HG03342 (cell line): ENCODE measurements around the gene DNAJB9.
"Not testable (repeated sequence)": the region's sequence is repeated elsewhere in the genome, so short reads cannot be mapped to it uniquely, and the experiment has no call there.

Experiments used
- ATAC-seq: cut with Tn5 transposase; IDR thresholded peaks from one replicate; pipeline ENCODE4 v1.9.1; 2021; ENCODE audit warnings: mild to moderate bottlenecking, moderate library complexity; ENCODE audit not compliant: unreplicated experiment

DNAJB9 gene

GRCh38 chr7:108569381-108570145, at the start of gene DNAJB9, which contains the start of gene THAP5:
Gene DNAJB9 (plus strand): TSS chr7:108569874. CDS start chr7:108571727, 1,853 bp downstream.
Gene THAP5 (minus strand): TSS chr7:108569706. CDS start chr7:108569569, 137 bp downstream.
- peak; percentile 94 for ATAC-seq

GRCh38 chr7:108522780-108523179, 46.9 kb upstream of the DNAJB9 start:
- ATAC-seq, result no peak

GRCh38 chr7:108525327-108525984, 44.2 kb upstream of the DNAJB9 start:
- ATAC-seq, result peak; percentile 37

GRCh38 chr7:108525985-108526767, 43.5 kb upstream of the DNAJB9 start, which contains the start of gene PNPLA8:
Gene PNPLA8 (minus strand): TSS chr7:108526135. CDS start chr7:108515491, 10,644 bp downstream.
- peak; percentile 94 for ATAC-seq

GRCh38 chr7:108526768-108527017, 43.0 kb upstream of the DNAJB9 start:
- ATAC-seq, result no peak

- no peak for ATAC-seq
These were observed 41.4 kb upstream of the DNAJB9 start for GRCh38 chr7:108528183-108528712.

- ATAC-seq, result no peak
These were observed 40.3 kb upstream of the DNAJB9 start for GRCh38 chr7:108529341-108529740.

- ATAC-seq, result no peak
These were observed 36.0 kb upstream of the DNAJB9 start for GRCh38 chr7:108533712-108534111.

- ATAC-seq, result no peak
These were observed 34.4 kb upstream of the DNAJB9 start for GRCh38 chr7:108535257-108535656.

- no peak for ATAC-seq
These were observed 33.9 kb upstream of the DNAJB9 start for GRCh38 chr7:108535744-108536143.

GRCh38 chr7:108537229-108537628, 32.4 kb upstream of the DNAJB9 start:
- no peak for ATAC-seq

GRCh38 chr7:108538236-108538635, 31.4 kb upstream of the DNAJB9 start:
- ATAC-seq, result not testable (repeated sequence)

GRCh38 chr7:108538685-108539084, 31.0 kb upstream of the DNAJB9 start:
- ATAC-seq, result not testable (repeated sequence)

- ATAC-seq, result no peak
These were observed 28.2 kb upstream of the DNAJB9 start for GRCh38 chr7:108541478-108541877.

GRCh38 chr7:108548141-108548896, 21.4 kb upstream of the DNAJB9 start:
- ATAC-seq, result not testable (repeated sequence)

GRCh38 chr7:108556665-108557064, 13.0 kb upstream of the DNAJB9 start:
- not testable (repeated sequence) for ATAC-seq

- ATAC-seq, result no peak
These were observed 12.5 kb upstream of the DNAJB9 start for GRCh38 chr7:108557191-108557590.

- ATAC-seq, result no peak
These were observed 12.1 kb upstream of the DNAJB9 start for GRCh38 chr7:108557617-108558016.

GRCh38 chr7:108559253-108559652, 10.4 kb upstream of the DNAJB9 start:
- no peak for ATAC-seq

- ATAC-seq, result no peak
These were observed 8.5 kb upstream of the DNAJB9 start for GRCh38 chr7:108561047-108561619.
